ENCODE data around the gene GPSM3. TPM values are rescaled to one million over a fixed set of nuclear protein-coding genes. Genes with fewer than 3 reads are reported as not detected.

The GPSM3 gene
- total RNA-seq, 1 donor from 2014 or later: 49.0 TPM

GRCh38 chr6:32218167-32218566 is 25.7 kb upstream of the GPSM3 start:
- Mint-ChIP-seq H3K27ac (ENCODE audit: unreplicated experiment) (no peak overlapping the region), H3K4me1 (ENCODE audit: unreplicated experiment) (peaks cover 38% of the 10 kb centered on the region), H3K27me3 (ENCODE audit: unreplicated experiment) (peaks cover 8% of the 10 kb centered on the region), H3K4me3 (ENCODE audit: unreplicated experiment) (peak overlapping the region; percentile 75), H3K36me3 (ENCODE audit: low read depth, unreplicated experiment) (peaks cover 51% of the 10 kb centered on the region), H3K9me3 (ENCODE audit: unreplicated experiment) (no peaks in the 10 kb centered on the region)
- DNase-seq (ENCODE audit: low spot score): no peak
- TF ChIP-seq CTCF (IDR thresholded peaks at IDR 0.05; ENCODE audit: unreplicated experiment): no peak

GRCh38 chr6:32216998-32217397 is 24.6 kb upstream of the GPSM3 start:
- H3K4me3 Mint-ChIP-seq (ENCODE audit: unreplicated experiment): peak overlapping the region; percentile 65
- DNase-seq (ENCODE audit: low spot score): no peak
- no peaks in the 10 kb centered on the region for H3K9me3 Mint-ChIP-seq (ENCODE audit: unreplicated experiment)
- no peak overlapping the region for H3K27ac Mint-ChIP-seq (ENCODE audit: unreplicated experiment)
- peaks cover 11% of the 10 kb centered on the region for H3K27me3 Mint-ChIP-seq (ENCODE audit: unreplicated experiment)
- H3K36me3 Mint-ChIP-seq (ENCODE audit: low read depth, unreplicated experiment): peaks cover 58% of the 10 kb centered on the region
- no peak for TF ChIP-seq CTCF (IDR thresholded peaks at IDR 0.05; ENCODE audit: unreplicated experiment)
- H3K4me1 Mint-ChIP-seq (ENCODE audit: unreplicated experiment): peaks cover 27% of the 10 kb centered on the region

GRCh38 chr6:32216285-32216684 is 23.8 kb upstream of the GPSM3 start:
- peaks cover 25% of the 10 kb centered on the region for H3K4me1 Mint-ChIP-seq (ENCODE audit: unreplicated experiment)
- H3K9me3 Mint-ChIP-seq (ENCODE audit: unreplicated experiment): no peaks in the 10 kb centered on the region
- peaks cover 58% of the 10 kb centered on the region for H3K36me3 Mint-ChIP-seq (ENCODE audit: low read depth, unreplicated experiment)
- H3K27ac Mint-ChIP-seq (ENCODE audit: unreplicated experiment): no peak overlapping the region
- no peak overlapping the region for H3K4me3 Mint-ChIP-seq (ENCODE audit: unreplicated experiment)
- DNase-seq (ENCODE audit: low spot score): no peak
- H3K27me3 Mint-ChIP-seq (ENCODE audit: unreplicated experiment): peaks cover 12% of the 10 kb centered on the region
- TF ChIP-seq CTCF (IDR thresholded peaks at IDR 0.05; ENCODE audit: unreplicated experiment): no peak

GRCh38 chr6:32215617-32216016 is 23.2 kb upstream of the GPSM3 start:
- Mint-ChIP-seq H3K27me3 (ENCODE audit: unreplicated experiment) (peaks cover 12% of the 10 kb centered on the region), H3K4me3 (ENCODE audit: unreplicated experiment) (peak overlapping the region; percentile 22), H3K27ac (ENCODE audit: unreplicated experiment) (no peak overlapping the region), H3K4me1 (ENCODE audit: unreplicated experiment) (peaks cover 25% of the 10 kb centered on the region), H3K9me3 (ENCODE audit: unreplicated experiment) (no peaks in the 10 kb centered on the region), H3K36me3 (ENCODE audit: low read depth, unreplicated experiment) (peaks cover 56% of the 10 kb centered on the region)
- no peak for TF ChIP-seq CTCF (IDR thresholded peaks at IDR 0.05; ENCODE audit: unreplicated experiment)
- no peak for DNase-seq (ENCODE audit: low spot score)

- peaks cover 7% of the 10 kb centered on the region for H3K27me3 Mint-ChIP-seq (ENCODE audit: unreplicated experiment)
- H3K4me3 Mint-ChIP-seq (ENCODE audit: unreplicated experiment): peak overlapping the region; percentile 43
- no peaks in the 10 kb centered on the region for H3K9me3 Mint-ChIP-seq (ENCODE audit: unreplicated experiment)
- peaks cover 58% of the 10 kb centered on the region for H3K36me3 Mint-ChIP-seq (ENCODE audit: low read depth, unreplicated experiment)
- no peak for TF ChIP-seq CTCF (IDR thresholded peaks at IDR 0.05; ENCODE audit: unreplicated experiment)
- H3K4me1 Mint-ChIP-seq (ENCODE audit: unreplicated experiment): peaks cover 25% of the 10 kb centered on the region
- no peak for DNase-seq (ENCODE audit: low spot score)
- H3K27ac Mint-ChIP-seq (ENCODE audit: unreplicated experiment): peak overlapping the region; percentile 18
Observed at GRCh38 chr6:32214126-32214525, 21.7 kb upstream of the GPSM3 start.

All from endothelial cell (in vitro differentiated cells).